Right lobe of liver (tissue), 6 donors: ENCODE results near the gene C3orf22. TPM values are rescaled to one million over a fixed set of nuclear protein-coding genes. Genes with fewer than 3 reads are reported as not detected.

Experiments
- ATAC-seq, 4 donors: fragments of 200-7000 bp; cut with Tn5 transposase; one replicate each; pipeline ENCODE4 v1.9.1; 2020; ENCODE audit warnings: mild to moderate bottlenecking in 4 of 4, moderate library complexity in 4 of 4
- DNase-seq, 3 donors: peaks; one replicate each; pipeline ENCODE4 v3.0.0-alpha.2; 2020
- H3K27ac ChIP-seq, 3 donors: fragments of 200-600 bp; one replicate each; pipeline ENCODE4 v1.8.0; 2022
- H3K27me3 ChIP-seq, 2 donors: fragments of 200-600 bp; one replicate each; pipeline ENCODE4 v1.8.0; 2022
- H3K36me3 ChIP-seq, 4 donors: fragments of 200-600 bp; sonication (generic) in 1 of 4; one replicate each; pipeline versions ENCODE4 v1.5.1 to v1.8.0; 2017 to 2022; ENCODE audit warnings: control low read depth in 1 of 4
- H3K4me1 ChIP-seq, 4 donors: fragments of 200-600 bp; sonication (generic) in 1 of 4; one replicate each; pipeline versions ENCODE4 v1.5.1 to v1.8.0; 2017 to 2022; ENCODE audit warnings: control low read depth in 1 of 4
- H3K4me3 ChIP-seq, 3 donors: fragments of 200-600 bp; one replicate each; pipeline ENCODE4 v1.8.0; 2022
- H3K9me3 ChIP-seq, 4 donors: fragments of 200-600 bp; sonication (generic) in 1 of 4; one replicate each; pipeline versions ENCODE4 v1.5.1 to v1.8.0; 2017 to 2022; ENCODE audit warnings: control low read depth in 1 of 4
- POLR2A ChIP-seq: fragments of 450-650 bp; IDR thresholded peaks from one replicate; pipeline ENCODE4 v1.6.1; 2017; ENCODE audit warnings: antibody characterized with exemption, mild to moderate bottlenecking
- WGBS: methylation state at CpG from one replicate; pipeline ENCODE4 v1.1.6; 2018; ENCODE audit warnings: low coverage, low lambda C conversion rate; ENCODE audit not compliant: insufficient coverage; ENCODE audit errors: missing lambda C conversion rate; 5-methylcytosine and 5-hydroxymethylcytosine counted together
- intact Hi-C, 2 donors: fragments of 100-400 bp; cut with DNase I; formaldehyde crosslinking; loops; one replicate each; pipeline versions ENCODE4 v1.11.2 to v1.14.1; 2022
- total RNA-seq, 6 experiments: library from RNA; depleted of rRNA in 2 of 6; stranded (reverse); fragments of >200 nt in 2 of 6; fragmentation: NEBNext Ultra II Directional in 3 of 6; extraction: Animal tissue kit (Norgen Biotek cat#: 25700) in 3 of 6; gene quantifications; one replicate each; pipeline versions ENCODE4 v1.1.0 to v1.2.4, GENCODE V29; 2016 to 2023
- TF ChIP-seq, protein P1 (sequence below), 4 donors: fragments of 200-600 bp in 3 of 4; fragments of 450-650 bp in 1 of 4; IDR thresholded peaks; one replicate each; pipeline versions ENCODE4 v1.5.1 to v1.8.0; 2016 to 2022; ENCODE audit warnings: antibody characterized with exemption in 4 of 4, mild to moderate bottlenecking in 2 of 4
- donor health status: DM: no; HTN: yes; CAD: no.
- donor health status: DM: no; HTN: no; CAD: no.
- donor health status: DM: no; HTN: no; CAD: no.
- donor health status: DM: no; HTN: yes; CAD: no.
- donor health status: DM: no; HTN: yes; CAD: no.

Gene C3orf22
- total RNA-seq, 6 experiments from 2014 or later: not detected

DNA sequence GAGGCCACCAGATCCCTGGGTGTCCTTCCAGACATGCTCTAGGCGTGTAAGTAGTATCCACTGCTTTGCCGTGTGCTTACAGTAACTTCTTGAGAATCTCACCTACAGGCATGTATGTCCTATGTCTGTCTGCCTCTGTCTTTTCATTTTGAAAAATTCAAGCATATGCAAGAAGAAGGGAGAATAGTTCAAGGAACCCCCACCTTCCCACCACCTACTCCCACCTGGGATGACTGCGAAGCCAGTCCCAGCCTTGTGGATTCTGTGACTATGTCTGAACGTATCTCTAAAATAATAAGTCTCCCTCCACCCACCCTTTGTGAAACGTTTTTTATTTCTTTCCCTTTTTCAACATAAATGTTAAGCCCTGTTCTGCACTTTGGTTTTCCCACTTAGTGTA is 19.8 kb downstream of the C3orf22 start:
- 32% methylated on average over 4 of the region's 5 CpGs for WGBS
- TF ChIP-seq, protein P1, sequence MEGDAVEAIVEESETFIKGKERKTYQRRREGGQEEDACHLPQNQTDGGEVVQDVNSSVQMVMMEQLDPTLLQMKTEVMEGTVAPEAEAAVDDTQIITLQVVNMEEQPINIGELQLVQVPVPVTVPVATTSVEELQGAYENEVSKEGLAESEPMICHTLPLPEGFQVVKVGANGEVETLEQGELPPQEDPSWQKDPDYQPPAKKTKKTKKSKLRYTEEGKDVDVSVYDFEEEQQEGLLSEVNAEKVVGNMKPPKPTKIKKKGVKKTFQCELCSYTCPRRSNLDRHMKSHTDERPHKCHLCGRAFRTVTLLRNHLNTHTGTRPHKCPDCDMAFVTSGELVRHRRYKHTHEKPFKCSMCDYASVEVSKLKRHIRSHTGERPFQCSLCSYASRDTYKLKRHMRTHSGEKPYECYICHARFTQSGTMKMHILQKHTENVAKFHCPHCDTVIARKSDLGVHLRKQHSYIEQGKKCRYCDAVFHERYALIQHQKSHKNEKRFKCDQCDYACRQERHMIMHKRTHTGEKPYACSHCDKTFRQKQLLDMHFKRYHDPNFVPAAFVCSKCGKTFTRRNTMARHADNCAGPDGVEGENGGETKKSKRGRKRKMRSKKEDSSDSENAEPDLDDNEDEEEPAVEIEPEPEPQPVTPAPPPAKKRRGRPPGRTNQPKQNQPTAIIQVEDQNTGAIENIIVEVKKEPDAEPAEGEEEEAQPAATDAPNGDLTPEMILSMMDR (IDR thresholded peaks at IDR 0.05): no peak
- TF ChIP-seq POLR2A: no peak
- peaks cover 0 to 9% (median 3%) of the 10 kb centered on the region in 4 donors for H3K36me3 ChIP-seq
- no peaks in the 10 kb centered on the region for H3K27me3 ChIP-seq
- peak overlapping the region in 1 of 3 donors; percentile 79 for H3K27ac ChIP-seq
- H3K4me1 ChIP-seq: peaks cover 0 to 22% (median 9%) of the 10 kb centered on the region in 4 donors
- intact Hi-C loops: no loop called here
- ATAC-seq: no peak
- peak in 1 of 3 donors; percentile 2 for DNase-seq
- H3K4me3 ChIP-seq: no peak overlapping the region
- no peaks in the 10 kb centered on the region for H3K9me3 ChIP-seq

DNA sequence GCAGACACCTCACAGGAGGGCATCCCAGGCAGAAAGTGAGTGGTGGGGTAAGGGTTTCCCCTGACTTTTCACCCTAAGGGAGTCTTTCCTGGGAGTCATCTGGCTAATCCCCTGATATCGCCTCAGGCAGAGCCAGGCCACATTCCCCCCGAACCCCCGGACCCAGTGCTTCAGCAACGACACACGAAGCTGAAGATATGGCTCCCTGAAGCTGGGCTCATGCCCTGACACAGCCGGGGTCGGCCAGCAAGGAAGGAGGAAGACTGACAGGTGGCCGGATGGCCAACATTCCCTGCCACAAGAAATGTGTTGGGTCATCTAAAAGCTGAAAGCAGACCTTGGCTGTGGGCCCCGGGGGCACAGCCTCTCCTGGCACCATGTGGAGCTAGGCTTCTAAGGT is 20.4 kb downstream of the C3orf22 start:
- H3K36me3 ChIP-seq: peaks cover 0 to 9% (median 3%) of the 10 kb centered on the region in 4 donors
- peaks cover 0 to 22% (median 9%) of the 10 kb centered on the region in 4 donors for H3K4me1 ChIP-seq
- H3K9me3 ChIP-seq: no peaks in the 10 kb centered on the region
- WGBS: 40% methylated on average over 1 of the region's 9 CpGs
- no peaks in the 10 kb centered on the region for H3K27me3 ChIP-seq
- no peak overlapping the region for H3K4me3 ChIP-seq
- ATAC-seq (peak in 3 of 4 donors; percentile 3 to 31 (median 15)), DNase-seq (peak; percentile 22 to 62 (median 51))
- intact Hi-C loops: no loop called here
- H3K27ac ChIP-seq: peak overlapping the region in 2 of 3 donors; percentile 18 to 79
- no peak for TF ChIP-seq POLR2A
- TF ChIP-seq, protein P1 (IDR thresholded peaks at IDR 0.05): no peak

DNA sequence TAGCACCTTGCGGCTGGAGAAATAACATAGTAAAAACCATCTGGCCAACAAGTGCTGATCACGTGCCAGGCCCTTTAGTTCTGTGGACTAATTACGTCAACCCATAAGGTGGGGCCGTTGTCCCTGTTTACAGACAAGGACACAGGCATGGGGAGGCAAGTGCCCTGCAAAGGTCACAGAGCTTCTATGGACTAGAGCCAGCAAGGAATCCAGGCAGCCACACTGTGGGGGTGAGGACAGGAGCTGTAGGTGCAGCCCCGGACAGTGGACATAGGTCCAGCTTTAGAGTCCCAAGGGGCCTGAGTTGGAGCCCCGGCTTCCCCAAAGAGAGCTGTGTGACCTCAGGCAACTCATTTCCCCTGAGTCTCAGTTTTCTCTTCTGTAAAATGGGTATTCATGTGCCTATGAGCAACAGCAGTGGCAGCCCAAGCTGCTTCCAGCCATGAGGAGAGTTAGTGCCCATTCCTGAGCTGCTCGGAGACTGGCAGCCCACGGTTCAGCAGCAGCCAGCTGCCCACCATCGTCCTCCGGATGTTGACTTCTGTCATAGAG is 20.9 kb downstream of the C3orf22 start:
- ATAC-seq: peak; percentile 81 to 92 (median 87)
- peak; percentile 62 to 88 (median 70) for DNase-seq
- Histone ChIP-seq H3K27ac (peak overlapping the region; percentile 12 to 81 (median 18)), H3K9me3 (no peaks in the 10 kb centered on the region), H3K27me3 (no peaks in the 10 kb centered on the region), H3K4me1 (peaks cover 0 to 22% (median 9%) of the 10 kb centered on the region in 4 donors), H3K4me3 (no peak overlapping the region), H3K36me3 (peaks cover 0 to 6% (median 2%) of the 10 kb centered on the region in 4 donors)
- intact Hi-C loops: no loop called here
- WGBS: 26% methylated on average over 3 of the region's 10 CpGs
- TF ChIP-seq, protein P1 (IDR thresholded peaks at IDR 0.05): no peak
- no peak for TF ChIP-seq POLR2A

GRCh38 chr3:126537116-126537729 is 21.5 kb downstream of the C3orf22 start:
- WGBS: 7% methylated on average over 2 of the region's 9 CpGs

More at GRCh38 chr3:126537116-126537729, 21.5 kb downstream of the C3orf22 start:
- Histone ChIP-seq H3K27ac (peak overlapping the region; percentile 12 to 81 (median 18)), H3K4me3 (no peak overlapping the region), H3K9me3 (no peaks in the 10 kb centered on the region), H3K27me3 (no peaks in the 10 kb centered on the region), H3K4me1 (peaks cover 0 to 22% (median 9%) of the 10 kb centered on the region in 4 donors), H3K36me3 (peaks cover 0 to 3% (median under 1%) of the 10 kb centered on the region in 4 donors)
- ATAC-seq (peak; percentile 5 to 25 (median 18)), DNase-seq (peak; percentile 26 to 54 (median 45))
- intact Hi-C loops: no loop called here
- TF ChIP-seq POLR2A: no peak
- TF ChIP-seq, protein P1 (IDR thresholded peaks at IDR 0.05): no peak
